ENCODE measurements around the gene BFAR.

GRCh38 chr16:14618566-14618965 is 14.2 kb upstream of the BFAR start:
- TF ChIP-seq CTCF (IDR thresholded peaks at IDR 0.05) = no peak
- TF ChIP-seq POLR2A (IDR thresholded peaks at IDR 0.05) = no peak

Measured in Peyer's patch (tissue), 4 donors.